SH-SY5Y (cell line): Measurements from ENCODE around the gene HARS1.

ENCODE experiments used
- GATA2 ChIP-seq: IDR thresholded peaks from 2 replicates; pipeline ENCODE4 v1.6.1; 2011; ENCODE audit warnings: mild to moderate bottlenecking, low read depth, low read length
- GATA3 ChIP-seq: IDR thresholded peaks from 2 replicates; pipeline ENCODE4 v1.6.1; 2011; ENCODE audit warnings: low read depth, mild to moderate bottlenecking, low read length, moderate library complexity

- TF ChIP-seq GATA3, result no peak
- no peak for TF ChIP-seq GATA2
Measured at GRCh38 chr5:140725799-140726471, 34.8 kb upstream of the HARS1 start.
